HCT116 (cell line): Measurements from ENCODE around the gene TYROBP. TPM values are rescaled to one million over a fixed set of nuclear protein-coding genes. Genes with fewer than 3 reads are reported as not detected.

Experiments used
- ATAC-seq: fragments of 200-7000 bp; cut with Tn5 transposase; 2 replicates; pipeline ENCODE4 v1.9.1; 2020; ENCODE audit warnings: mild to moderate bottlenecking, moderate library complexity
- BruUV-seq: library from RNA; stranded (reverse); fragments of 400-500 nt; replicated peaks from 2 replicates; lab custom pipeline; 2021; lab: Mats Ljungman, UMichigan
- CTCF ChIA-PET: fragments of 300-600 bp; sonication (Branson Sonifier 250); formaldehyde crosslinking; loops from one replicate; lab custom pipeline; 2021; ENCODE audit warnings: antibody characterized with exemption; lab: Charles Lee
- POLR2A ChIA-PET: fragments of 300-600, 350-600 bp; sonication (Branson Sonifier 250); formaldehyde crosslinking; loops from one replicate; lab custom pipeline; 2021; ENCODE audit warnings: antibody characterized with exemption; lab: Charles Lee
- RAD21 ChIA-PET, 2 experiments: fragments of 300-600 bp; sonication (Branson Sonifier 250); formaldehyde crosslinking; loops; one replicate each; lab custom pipeline; 2023; ENCODE audit warnings: low total read pairs in 2 of 2; ENCODE audit not compliant: uncharacterized antibody in 2 of 2, unreplicated experiment in 2 of 2, low non-redundant PET in 1 of 2; lab: Charles Lee
- DNase-seq: peaks from one replicate; pipeline ENCODE4 v3.0.0-alpha.2; 2010; ENCODE audit warnings: low read depth, low spot score
- H2AFZ ChIP-seq: fragments of 200-600 bp; shearing (Covaris generic), sonication (generic); 2 replicates; pipeline ENCODE4 v1.6.1; 2017; ENCODE audit warnings: low read depth, mixed run types, mixed read lengths, antibody characterized with exemption, low read length; ENCODE audit not compliant: poor library complexity, severe bottlenecking
- H3K27ac ChIP-seq: 2 replicates; pipeline ENCODE4 v1.5.1; 2012; ENCODE audit warnings: low read depth, low read length
- H3K27me3 ChIP-seq: fragments of 200-600 bp; sonication (generic); 2 replicates; pipeline ENCODE4 v1.6.1; 2016; ENCODE audit warnings: mixed run types, low read length, mixed read lengths; ENCODE audit not compliant: insufficient read depth
- H3K36me3 ChIP-seq, 2 experiments: fragments of 200-500 bp in 1 of 2; fragments of 200-600 bp in 1 of 2; sonication (Bioruptor generic) in 1 of 2; sonication (generic) in 1 of 2; 2 replicates each; pipeline versions ENCODE4 v1.5.1 to v1.6.1; 2014 to 2016; ENCODE audit warnings: low read length in 2 of 2, inconsistent platforms in 1 of 2, mixed read lengths in 1 of 2, mixed run types in 1 of 2; ENCODE audit not compliant: insufficient read depth in 2 of 2, control insufficient read depth in 1 of 2
- H3K4me1 ChIP-seq, 2 experiments: fragments of 200-600 bp in 1 of 2; sonication (generic) in 1 of 2; 2 replicates each; pipeline versions ENCODE4 v1.5.1 to v1.6.1; 2012 to 2017; ENCODE audit warnings: low read length in 2 of 2, inconsistent platforms in 1 of 2, mild to moderate bottlenecking in 1 of 2, mixed read lengths in 1 of 2, mixed run types in 1 of 2, moderate library complexity in 1 of 2; ENCODE audit not compliant: insufficient read depth in 2 of 2, control insufficient read depth in 1 of 2
- H3K4me2 ChIP-seq: fragments of 200-600 bp; sonication (generic); 2 replicates; pipeline ENCODE4 v1.6.1; 2017; ENCODE audit warnings: mixed run types, low read length, mixed read lengths
- H3K4me3 ChIP-seq, 2 experiments: fragments of 200-600 bp in 1 of 2; sonication (generic) in 1 of 2; replicated peaks in 1 of 2; 2 replicates each; pipeline ENCODE4 v1.5.1; 2011 to 2016; ENCODE audit warnings: low read length in 2 of 2, control low read depth in 1 of 2, low read depth in 1 of 2, mild to moderate bottlenecking in 1 of 2, mixed read lengths in 1 of 2, mixed run types in 1 of 2
- H3K79me2 ChIP-seq: fragments of 200-600 bp; sonication (generic); 2 replicates; pipeline ENCODE4 v1.6.1; 2017; ENCODE audit warnings: mild to moderate bottlenecking, mixed run types, low read length, moderate library complexity, mixed read lengths; ENCODE audit not compliant: insufficient read depth
- H3K9ac ChIP-seq: fragments of 200-600 bp; sonication (generic); 2 replicates; pipeline ENCODE4 v1.6.1; 2016; ENCODE audit warnings: low read length, mixed read lengths
- H3K9me2 ChIP-seq: fragments of 200-600 bp; sonication (generic), shearing (Covaris generic); 2 replicates; pipeline ENCODE4 v1.6.1; 2017; ENCODE audit warnings: mixed run types, mild to moderate bottlenecking, moderate library complexity; ENCODE audit not compliant: insufficient read depth
- H3K9me3 ChIP-seq, 2 experiments: fragments of 200-500 bp in 1 of 2; fragments of 200-600 bp in 1 of 2; sonication (Bioruptor generic) in 1 of 2; sonication (generic) in 1 of 2; 2 replicates each; pipeline ENCODE4 v1.6.1; 2014 to 2017; ENCODE audit warnings: low read length in 2 of 2, mixed read lengths in 2 of 2, inconsistent platforms in 1 of 2, low read depth in 1 of 2, mild to moderate bottlenecking in 1 of 2, mixed run types in 1 of 2, moderate library complexity in 1 of 2; ENCODE audit not compliant: control insufficient read depth in 1 of 2, insufficient read depth in 1 of 2
- H4K20me1 ChIP-seq: fragments of 200-600 bp; sonication (generic), shearing (Covaris generic); 2 replicates; pipeline ENCODE4 v1.6.1; 2017; ENCODE audit warnings: mixed run types, mild to moderate bottlenecking, moderate library complexity; ENCODE audit not compliant: insufficient read depth
- CBX3 ChIP-seq: IDR thresholded peaks from 2 replicates; pipeline ENCODE4 v1.6.1; 2012; ENCODE audit warnings: low read depth
- CEBPB ChIP-seq: IDR thresholded peaks from 2 replicates; pipeline ENCODE4 v1.6.1; 2012; ENCODE audit warnings: low read depth
- EGR1 ChIP-seq: IDR thresholded peaks from 2 replicates; pipeline ENCODE4 v1.6.1; 2012; ENCODE audit warnings: low read depth
- ELF1 ChIP-seq: IDR thresholded peaks from 2 replicates; pipeline ENCODE4 v1.6.1; 2012; ENCODE audit warnings: low read depth, borderline replicate concordance
- EZH2 ChIP-seq: fragments of 200-600 bp; sonication (generic); IDR thresholded peaks from 2 replicates; pipeline ENCODE4 v1.6.1; 2017; ENCODE audit warnings: antibody characterized with exemption, mixed run types
- EZH2phosphoT487 ChIP-seq: fragments of 200-600 bp; IDR thresholded peaks from 2 replicates; pipeline ENCODE4 v1.6.1; 2018; ENCODE audit warnings: antibody characterized with exemption, borderline replicate concordance
- FOSL1 ChIP-seq: IDR thresholded peaks from 2 replicates; pipeline ENCODE4 v1.6.1; 2012; ENCODE audit warnings: low read depth
- JUND ChIP-seq: IDR thresholded peaks from 2 replicates; pipeline ENCODE4 v1.6.1; 2012
- POLR2AphosphoS5 ChIP-seq: IDR thresholded peaks from 2 replicates; pipeline ENCODE4 v1.6.1; 2011; ENCODE audit warnings: mild to moderate bottlenecking, low read depth, low read length, moderate library complexity
- RAD21 ChIP-seq: IDR thresholded peaks from 2 replicates; pipeline ENCODE4 v1.6.1; 2012; ENCODE audit warnings: low read depth, mild to moderate bottlenecking
- SIN3A ChIP-seq: IDR thresholded peaks from 2 replicates; pipeline ENCODE4 v1.6.1; 2012; ENCODE audit warnings: low read depth
- SP1 ChIP-seq: IDR thresholded peaks from 2 replicates; pipeline ENCODE4 v1.6.1; 2012; ENCODE audit warnings: low read depth
- SRF ChIP-seq: IDR thresholded peaks from 2 replicates; pipeline ENCODE4 v1.6.1; 2012; ENCODE audit warnings: low read depth
- TCF7L2 ChIP-seq: IDR thresholded peaks from 2 replicates; pipeline ENCODE4 v1.7.0; 2011; ENCODE audit warnings: borderline replicate concordance, inconsistent platforms; ENCODE audit not compliant: insufficient read depth, insufficient read length; ENCODE audit errors: extremely low read depth
- ZFX ChIP-seq: fragments of 450-650 bp; IDR thresholded peaks from 2 replicates; pipeline ENCODE4 v1.6.1; 2017
- ZNF274 ChIP-seq: fragments of 200-500 bp; sonication (Bioruptor generic); IDR thresholded peaks from 2 replicates; pipeline ENCODE4 v1.6.1; 2014; ENCODE audit warnings: mild to moderate bottlenecking, low read depth, low read length, inconsistent platforms
- intact Hi-C: fragments of 100-400 bp; cut with micrococcal nuclease; formaldehyde crosslinking; loops from 2 replicates; pipeline ENCODE4 v1.10.0; 2022
- total RNA-seq: library from RNA; stranded (reverse); gene quantifications from one replicate; pipeline ENCODE4 v1.2.1, GENCODE V29; 2021; ENCODE audit not compliant: unreplicated experiment
- TF ChIP-seq, protein P1 (sequence below): IDR thresholded peaks from 2 replicates; pipeline ENCODE4 v1.6.1; 2011; ENCODE audit warnings: mild to moderate bottlenecking, low read length, moderate library complexity; ENCODE audit not compliant: insufficient replicate concordance; ENCODE audit errors: extremely low read depth
- TF ChIP-seq, protein P2 (sequence below): IDR thresholded peaks from 2 replicates; pipeline ENCODE4 v1.6.1; 2012; ENCODE audit warnings: low read depth
- TF ChIP-seq, protein P3 (sequence below): IDR thresholded peaks from 2 replicates; pipeline ENCODE4 v1.6.1; 2012

Gene TYROBP
- total RNA-seq, 1 experiment from 2014 or later, result 0.49 TPM

DNA sequence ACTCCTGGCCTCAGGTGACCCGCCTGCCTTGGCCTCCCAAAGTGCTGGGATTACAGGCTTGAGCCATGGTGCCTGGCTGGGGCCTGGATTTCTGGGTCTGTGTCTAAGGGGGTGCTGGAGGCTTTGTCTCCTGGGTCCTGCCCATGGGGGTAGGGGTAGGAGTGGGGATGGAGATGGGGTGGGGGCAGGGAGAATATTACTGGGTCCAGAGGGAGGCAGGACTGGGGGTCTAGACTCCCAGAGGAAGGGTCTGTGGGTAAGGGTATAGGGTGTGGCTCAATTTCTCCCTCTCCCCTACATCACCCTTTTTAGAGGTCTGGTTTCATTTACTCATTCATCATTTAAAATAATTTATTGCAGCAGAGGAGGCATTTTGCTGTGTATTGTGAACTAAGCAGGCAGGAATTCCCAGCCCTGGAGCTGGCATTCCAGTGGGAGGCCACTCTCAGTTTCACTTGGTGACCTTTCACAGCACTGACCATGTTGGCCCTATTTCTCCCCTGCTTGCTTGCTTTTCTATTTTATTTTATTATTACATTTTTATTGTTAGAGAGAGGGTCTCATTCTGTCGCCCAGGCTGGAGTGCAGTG, 6.9 kb downstream of the TYROBP start:
- Histone ChIP-seq H3K79me2 (peaks cover 37% of the 10 kb centered on the region), H3K9me2 (no peaks in the 10 kb centered on the region), H3K4me1 (peaks cover 22 to 49% of the 10 kb centered on the region in 2 experiments), H4K20me1 (no peaks in the 10 kb centered on the region), H3K27ac (peak overlapping the region; percentile 98; the same call in 1 of the 2 replicates), H2AFZ (no peak overlapping the region), H3K9ac (peak overlapping the region; percentile 99), H3K36me3 (peaks cover 5 to 23% of the 10 kb centered on the region in 2 experiments; a peak in 1 of 4 replicates), H3K27me3 (no peaks in the 10 kb centered on the region), H3K4me3 (peak overlapping the region; percentile 98 to 99), H3K9me3 (no peaks in the 10 kb centered on the region), H3K4me2 (peak overlapping the region; percentile 91)
- CTCF ChIA-PET, result no interaction called here
- TF ChIP-seq JUND, result no peak
- no peak for TF ChIP-seq EZH2
- TF ChIP-seq, protein P1, sequence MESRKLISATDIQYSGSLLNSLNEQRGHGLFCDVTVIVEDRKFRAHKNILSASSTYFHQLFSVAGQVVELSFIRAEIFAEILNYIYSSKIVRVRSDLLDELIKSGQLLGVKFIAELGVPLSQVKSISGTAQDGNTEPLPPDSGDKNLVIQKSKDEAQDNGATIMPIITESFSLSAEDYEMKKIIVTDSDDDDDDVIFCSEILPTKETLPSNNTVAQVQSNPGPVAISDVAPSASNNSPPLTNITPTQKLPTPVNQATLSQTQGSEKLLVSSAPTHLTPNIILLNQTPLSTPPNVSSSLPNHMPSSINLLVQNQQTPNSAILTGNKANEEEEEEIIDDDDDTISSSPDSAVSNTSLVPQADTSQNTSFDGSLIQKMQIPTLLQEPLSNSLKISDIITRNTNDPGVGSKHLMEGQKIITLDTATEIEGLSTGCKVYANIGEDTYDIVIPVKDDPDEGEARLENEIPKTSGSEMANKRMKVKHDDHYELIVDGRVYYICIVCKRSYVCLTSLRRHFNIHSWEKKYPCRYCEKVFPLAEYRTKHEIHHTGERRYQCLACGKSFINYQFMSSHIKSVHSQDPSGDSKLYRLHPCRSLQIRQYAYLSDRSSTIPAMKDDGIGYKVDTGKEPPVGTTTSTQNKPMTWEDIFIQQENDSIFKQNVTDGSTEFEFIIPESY, result no peak
- no peak for TF ChIP-seq EGR1
- TF ChIP-seq ZNF274, result no peak
- no peak for TF ChIP-seq ZFX
- no peak for TF ChIP-seq CBX3
- no peak for TF ChIP-seq CEBPB
- no peak for TF ChIP-seq ELF1
- TF ChIP-seq SRF, result no peak
- TF ChIP-seq EZH2phosphoT487, result no peak
- TF ChIP-seq, protein P2, sequence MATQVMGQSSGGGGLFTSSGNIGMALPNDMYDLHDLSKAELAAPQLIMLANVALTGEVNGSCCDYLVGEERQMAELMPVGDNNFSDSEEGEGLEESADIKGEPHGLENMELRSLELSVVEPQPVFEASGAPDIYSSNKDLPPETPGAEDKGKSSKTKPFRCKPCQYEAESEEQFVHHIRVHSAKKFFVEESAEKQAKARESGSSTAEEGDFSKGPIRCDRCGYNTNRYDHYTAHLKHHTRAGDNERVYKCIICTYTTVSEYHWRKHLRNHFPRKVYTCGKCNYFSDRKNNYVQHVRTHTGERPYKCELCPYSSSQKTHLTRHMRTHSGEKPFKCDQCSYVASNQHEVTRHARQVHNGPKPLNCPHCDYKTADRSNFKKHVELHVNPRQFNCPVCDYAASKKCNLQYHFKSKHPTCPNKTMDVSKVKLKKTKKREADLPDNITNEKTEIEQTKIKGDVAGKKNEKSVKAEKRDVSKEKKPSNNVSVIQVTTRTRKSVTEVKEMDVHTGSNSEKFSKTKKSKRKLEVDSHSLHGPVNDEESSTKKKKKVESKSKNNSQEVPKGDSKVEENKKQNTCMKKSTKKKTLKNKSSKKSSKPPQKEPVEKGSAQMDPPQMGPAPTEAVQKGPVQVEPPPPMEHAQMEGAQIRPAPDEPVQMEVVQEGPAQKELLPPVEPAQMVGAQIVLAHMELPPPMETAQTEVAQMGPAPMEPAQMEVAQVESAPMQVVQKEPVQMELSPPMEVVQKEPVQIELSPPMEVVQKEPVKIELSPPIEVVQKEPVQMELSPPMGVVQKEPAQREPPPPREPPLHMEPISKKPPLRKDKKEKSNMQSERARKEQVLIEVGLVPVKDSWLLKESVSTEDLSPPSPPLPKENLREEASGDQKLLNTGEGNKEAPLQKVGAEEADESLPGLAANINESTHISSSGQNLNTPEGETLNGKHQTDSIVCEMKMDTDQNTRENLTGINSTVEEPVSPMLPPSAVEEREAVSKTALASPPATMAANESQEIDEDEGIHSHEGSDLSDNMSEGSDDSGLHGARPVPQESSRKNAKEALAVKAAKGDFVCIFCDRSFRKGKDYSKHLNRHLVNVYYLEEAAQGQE, result no peak
- TF ChIP-seq SIN3A, result no peak
- TF ChIP-seq SP1, result no peak
- TF ChIP-seq, protein P3, sequence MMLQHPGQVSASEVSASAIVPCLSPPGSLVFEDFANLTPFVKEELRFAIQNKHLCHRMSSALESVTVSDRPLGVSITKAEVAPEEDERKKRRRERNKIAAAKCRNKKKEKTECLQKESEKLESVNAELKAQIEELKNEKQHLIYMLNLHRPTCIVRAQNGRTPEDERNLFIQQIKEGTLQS, result no peak
- TF ChIP-seq TCF7L2, result no peak
- TF ChIP-seq FOSL1, result no peak
- TF ChIP-seq RAD21, result no peak
- TF ChIP-seq POLR2AphosphoS5, result no peak
- RAD21 ChIA-PET, result no interaction called here
- DNase-seq, result no peak
- POLR2A ChIA-PET, result interaction anchor here (0.9 to 1.2 kb wide), 2 partner anchors 10 to 31 kb away, joined by 3 read pairs; no protein-coding TSS in a partner anchor
- intact Hi-C loops, result no loop called here
- no TSS peak for BruUV-seq
- ATAC-seq, result no peak
